Stimulated activated CD4-positive, alpha-beta T cell treated with anti-CD3 and anti-CD28 coated beads, Interleukin-12 subunit alpha, Interleukin-12 subunit beta, amount 100 ng/mL, for 24 hours (primary cell): Measurements from ENCODE around the gene FKBP1C.

Experiments used
- DNase-seq, 2 experiments: peaks; one replicate each; pipeline ENCODE4 v3.0.0-alpha.2; 2020; ENCODE audit warnings: low read depth in 2 of 2

FKBP1C gene

GRCh38 chr6:63261820-63262219 is 50.6 kb downstream of the FKBP1C start:
- no peak for DNase-seq
